Measurements from ENCODE around the gene KATNBL1.
"Not testable (repeated sequence)": the region's sequence is repeated elsewhere in the genome, so short reads cannot be mapped to it uniquely, and the experiment has no call there.

The KATNBL1 gene

DNA sequence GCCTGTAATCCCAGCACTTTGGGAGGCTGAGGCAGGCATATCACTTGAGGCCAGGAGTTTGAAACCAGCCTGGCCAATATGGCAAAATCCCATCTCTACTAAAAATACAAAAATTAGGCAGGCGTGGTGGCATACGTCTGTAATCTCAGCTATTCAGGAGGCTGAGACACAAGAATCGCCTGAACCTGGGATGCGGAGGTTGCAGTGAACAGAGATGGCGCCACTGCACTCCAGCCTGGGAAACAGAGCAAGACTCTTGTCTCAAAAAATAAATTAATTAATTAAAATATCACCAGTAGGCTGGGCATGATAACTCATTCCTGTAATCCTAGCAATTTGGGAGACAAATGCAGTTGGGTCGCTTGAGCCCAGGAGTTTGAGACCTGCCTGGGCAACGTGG, 16.6 kb downstream of the KATNBL1 start:
- DNase-seq = not testable (repeated sequence)

DNA sequence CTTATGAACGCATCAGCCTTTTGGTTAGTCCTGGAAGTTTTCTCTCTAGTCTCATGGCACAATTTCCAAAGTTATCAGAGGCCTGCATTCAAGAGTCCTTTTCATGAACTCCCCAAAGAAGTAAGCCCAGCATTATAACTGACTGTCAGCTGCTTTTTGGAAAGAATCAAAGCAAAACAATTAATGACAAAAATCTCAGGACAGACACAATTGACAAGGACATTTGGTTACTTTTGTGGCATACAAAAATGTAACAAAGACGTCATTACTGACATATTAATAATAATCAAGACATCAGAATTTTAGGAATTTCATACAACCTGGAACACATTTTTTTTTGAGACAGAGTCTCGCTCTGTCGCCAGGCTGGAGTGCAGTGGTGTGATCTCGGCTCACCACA, 21.2 kb downstream of the KATNBL1 start:
- no peak for DNase-seq

DNA sequence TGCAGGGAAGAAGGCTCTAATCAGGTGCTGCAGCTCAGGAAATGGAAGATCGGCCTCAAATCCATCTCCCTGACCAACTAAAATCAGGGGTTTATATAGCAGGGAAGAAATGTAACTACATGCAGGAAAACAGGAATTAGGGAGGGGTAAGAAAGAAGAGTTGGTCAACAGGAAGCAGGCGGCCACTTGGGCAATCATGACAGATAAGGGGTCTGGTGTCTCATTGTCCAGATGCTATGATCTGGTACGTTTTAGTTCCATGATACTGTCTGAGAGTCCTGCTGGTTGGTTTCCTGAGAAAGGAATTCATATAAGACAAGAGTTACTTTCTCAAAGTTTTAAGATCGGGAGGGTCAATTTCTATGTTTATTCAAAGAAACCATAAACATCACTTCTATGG, 24.2 kb downstream of the KATNBL1 start:
- no peak for DNase-seq

DNA sequence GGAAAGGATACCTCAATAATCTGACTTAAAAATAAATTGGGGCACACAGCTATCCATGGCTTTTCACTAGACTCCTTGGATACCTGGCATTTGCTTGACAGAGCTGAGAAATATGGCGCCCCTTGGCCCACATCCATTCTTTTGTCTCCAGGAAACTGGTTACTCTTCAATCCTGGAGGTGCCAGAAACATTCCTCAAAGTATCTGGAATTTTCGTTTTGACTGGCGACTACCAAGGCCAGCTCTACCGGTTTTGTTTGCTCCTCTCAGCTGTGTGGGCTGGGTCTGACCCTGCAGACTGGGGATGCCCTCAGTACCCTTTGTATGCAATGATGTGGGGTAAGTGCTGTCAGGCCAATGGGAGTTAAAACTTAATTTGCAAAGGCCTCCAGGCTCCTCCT, 27.0 kb downstream of the KATNBL1 start:
- DNase-seq = no peak

DNA sequence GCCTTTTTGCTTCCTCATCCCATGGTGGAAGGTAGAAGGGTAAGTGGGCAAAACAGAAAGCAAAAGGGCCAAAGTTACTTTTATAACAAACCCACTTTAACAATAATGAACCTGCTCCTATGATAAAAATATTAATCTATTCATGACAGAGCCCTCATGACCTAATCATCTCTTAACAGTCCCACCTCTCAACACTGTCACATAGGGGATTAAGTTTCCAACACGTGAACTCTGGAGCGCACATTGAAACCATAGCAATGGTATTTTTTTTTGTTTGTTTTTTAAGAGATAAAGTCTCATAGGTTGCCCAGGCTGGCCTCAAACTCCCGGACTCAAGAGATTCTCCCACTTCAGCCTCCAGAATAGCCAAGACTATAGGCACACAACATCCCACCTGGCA, 30.7 kb downstream of the KATNBL1 start:
- no peak for DNase-seq

DNA sequence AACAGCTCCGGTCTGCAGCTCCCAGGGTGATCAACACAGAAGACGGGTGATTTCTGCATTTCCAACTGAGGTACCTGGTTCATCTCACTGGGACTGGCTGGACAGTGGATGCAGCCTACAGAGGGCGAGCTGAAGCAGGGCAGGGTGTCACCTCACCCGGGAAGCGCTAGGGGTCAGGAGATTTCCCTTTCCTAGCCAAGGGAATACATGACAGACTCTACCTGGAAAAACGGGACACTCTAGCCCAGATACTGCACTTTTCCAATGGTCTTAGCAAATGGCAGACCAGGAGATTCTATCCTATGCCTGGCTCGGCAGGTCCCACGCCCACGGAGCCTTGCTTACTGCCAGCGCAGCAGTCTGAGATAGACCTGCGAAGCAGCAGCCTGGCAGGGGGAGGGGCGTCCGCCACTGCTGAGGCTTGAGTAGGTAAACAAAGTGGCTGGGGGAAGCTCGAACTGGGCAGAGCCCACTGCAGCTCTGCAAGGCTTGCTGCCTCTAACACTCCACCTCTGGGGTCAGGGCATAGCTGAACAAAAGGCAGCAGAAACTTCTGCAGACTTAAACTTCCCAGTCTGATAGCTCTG, 43.8 kb downstream of the KATNBL1 start:
- DNase-seq = not testable (repeated sequence)

DNA sequence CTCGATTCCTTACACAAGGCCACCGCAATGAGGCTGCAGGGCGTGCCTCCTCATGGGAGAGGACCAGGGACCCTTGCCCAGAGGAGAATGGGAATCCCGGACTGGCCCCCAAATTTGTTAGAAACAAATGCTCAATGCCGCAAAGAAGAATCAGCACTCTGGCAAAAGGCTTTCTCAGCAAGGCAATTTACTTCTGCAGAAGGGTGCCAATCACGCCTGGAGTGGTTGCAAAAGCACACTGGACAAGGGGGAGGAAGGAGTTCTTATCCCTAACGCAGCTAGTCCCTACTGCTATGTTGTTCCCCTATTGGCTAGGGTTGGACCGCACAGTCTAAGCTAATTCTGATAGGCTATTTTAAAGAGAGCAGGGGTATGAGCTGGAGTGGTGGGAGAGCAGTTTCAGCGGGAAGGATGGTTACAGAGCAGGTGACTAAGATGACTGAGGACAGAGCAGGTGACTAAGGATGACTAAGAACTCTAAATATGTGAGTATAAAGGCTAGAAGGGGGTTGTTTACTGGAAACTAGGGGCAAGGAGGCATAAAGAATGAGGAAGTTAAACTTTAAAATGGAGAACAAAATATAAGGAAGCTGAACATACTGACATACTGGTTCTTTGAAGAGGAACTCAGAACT, 48.5 kb downstream of the KATNBL1 start:
- DNase-seq = no peak

DNA sequence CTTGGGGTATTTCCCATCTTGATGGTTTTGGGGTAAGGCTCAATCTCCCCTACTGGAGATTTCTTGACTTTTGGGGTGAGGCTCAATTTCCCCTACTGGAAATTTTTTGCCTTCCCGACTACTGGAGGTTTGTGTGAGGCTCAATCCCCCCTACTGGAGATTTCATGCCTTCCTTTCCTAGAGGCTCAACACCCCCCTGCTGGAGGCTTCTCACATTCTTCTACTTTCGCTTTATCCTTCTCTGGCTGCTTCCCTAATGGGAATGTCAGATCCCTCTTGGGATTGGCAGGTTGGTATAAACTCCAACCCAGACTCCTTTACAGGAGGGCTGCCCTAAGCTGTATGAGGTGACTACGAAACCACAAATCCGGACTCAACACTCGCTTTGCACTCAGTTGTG, 49.2 kb downstream of the KATNBL1 start:
- no peak for DNase-seq

DNA sequence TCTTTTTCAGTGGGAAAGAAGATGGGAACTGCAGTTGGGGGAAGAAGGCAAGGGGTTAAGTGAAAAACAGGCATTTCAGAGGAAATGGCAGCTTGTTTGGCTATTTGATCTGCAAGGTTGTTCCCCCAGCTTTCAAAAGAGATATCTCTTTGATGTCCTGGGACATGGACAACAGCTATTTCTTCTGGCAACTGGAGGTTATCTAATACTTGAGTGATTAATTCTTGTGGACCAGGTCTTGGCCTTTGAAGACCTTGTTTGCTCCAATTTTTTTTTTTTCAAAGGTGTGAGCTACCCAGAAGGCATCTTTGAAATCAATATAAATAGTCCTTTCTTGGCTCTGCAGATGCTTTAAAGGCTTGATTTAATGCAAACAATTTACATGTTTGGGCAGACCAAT, 51.5 kb downstream of the KATNBL1 start:
- no peak for DNase-seq

DNA sequence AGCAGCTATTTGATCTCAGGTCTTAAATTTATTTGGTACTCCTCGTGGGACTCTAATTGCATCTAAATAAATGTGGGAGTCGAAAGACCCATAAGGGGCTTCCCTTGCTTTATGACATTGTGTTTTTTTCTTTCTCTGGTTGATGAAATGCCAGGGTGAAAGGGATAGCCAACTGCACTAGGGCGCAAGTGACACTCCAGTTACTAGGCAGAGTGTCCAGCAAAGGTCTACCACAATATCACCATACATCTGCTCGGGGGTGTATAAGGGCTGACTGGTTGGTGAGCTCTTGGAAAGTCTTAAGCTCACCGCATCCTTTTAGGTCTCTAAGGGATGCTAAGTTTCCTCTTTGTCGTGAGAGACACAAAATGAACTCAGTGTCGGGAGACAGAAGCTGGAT, 54.0 kb downstream of the KATNBL1 start:
- no peak for DNase-seq

DNA sequence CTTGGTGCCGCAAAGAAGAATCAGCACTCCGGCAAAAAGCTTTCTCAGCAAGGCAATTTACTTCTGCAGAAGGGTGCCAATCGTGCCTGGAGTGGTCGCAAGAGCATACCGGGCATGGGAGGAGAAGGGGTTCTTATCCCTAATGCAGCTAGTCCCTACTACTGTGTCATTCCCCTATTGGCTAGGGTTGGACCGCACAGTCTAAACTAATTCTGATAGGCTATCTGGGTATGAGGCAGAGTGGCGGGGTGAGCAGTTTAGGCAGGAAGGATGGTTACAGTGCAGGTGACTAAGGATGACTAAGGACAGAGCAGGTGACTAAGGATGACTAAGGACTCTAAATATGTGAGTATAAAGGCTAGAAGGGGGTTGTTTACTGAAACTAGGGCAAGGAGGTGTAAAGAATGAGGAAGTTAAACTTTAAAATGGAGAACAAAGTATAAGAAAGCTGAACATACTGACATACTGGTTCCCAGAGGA, 55.1 kb downstream of the KATNBL1 start:
- peak; percentile 4 to 17 for DNase-seq

DNA sequence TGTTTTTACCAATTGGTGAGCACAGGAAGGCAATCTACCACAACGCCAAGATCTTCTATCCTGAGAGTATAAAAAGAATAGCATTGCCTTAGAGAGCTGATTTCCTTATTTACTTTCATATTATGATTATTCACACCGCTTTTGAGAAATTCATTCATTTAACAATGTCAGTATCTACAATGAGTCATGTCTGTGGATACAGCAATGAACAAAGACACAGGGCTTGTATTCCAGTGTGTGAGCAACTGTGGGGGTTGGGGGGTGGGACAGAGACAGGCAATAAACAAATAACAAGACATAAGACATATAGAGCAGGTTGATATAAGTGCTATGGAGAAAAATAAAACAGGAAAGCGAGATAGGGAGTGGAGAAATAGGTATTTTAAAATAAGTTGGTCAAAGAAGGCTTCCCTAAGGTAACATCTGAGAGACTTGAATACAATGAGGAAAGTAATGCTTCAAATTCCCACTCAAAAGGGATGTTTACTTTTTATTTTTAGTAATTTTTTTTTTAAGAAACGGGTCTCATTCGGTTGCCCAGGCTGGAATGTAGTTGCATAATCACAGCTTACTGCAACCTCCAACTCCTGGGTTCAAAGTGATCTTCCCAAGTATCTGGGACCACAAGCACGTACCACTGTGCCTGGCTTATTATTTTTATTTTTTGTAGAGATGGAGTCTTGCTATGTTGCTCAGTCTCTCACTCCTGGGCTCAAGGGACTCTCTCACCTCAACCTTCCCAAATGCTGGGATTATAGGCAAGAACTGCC, 62.3 kb downstream of the KATNBL1 start:
- no peak for DNase-seq

DNA sequence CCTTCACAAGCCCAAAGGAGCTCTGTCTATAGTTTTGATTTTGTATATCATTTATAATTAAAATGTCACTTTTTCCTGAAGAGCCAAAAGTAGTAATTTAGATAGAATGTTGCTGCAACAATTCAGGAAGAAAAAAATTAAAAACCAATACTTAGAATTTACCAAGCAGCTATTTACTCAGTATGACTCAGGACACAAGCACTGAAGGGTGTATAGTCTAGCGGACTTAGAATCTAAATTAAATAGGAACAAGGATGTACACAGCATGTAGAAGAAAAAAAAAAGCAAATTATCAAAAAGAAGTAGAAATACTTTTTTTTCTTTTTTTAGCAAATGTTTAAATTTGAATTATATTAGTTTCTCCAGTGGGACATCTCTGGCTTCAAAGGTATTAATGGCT, 76.4 kb downstream of the KATNBL1 start:
- DNase-seq = no peak

DNA sequence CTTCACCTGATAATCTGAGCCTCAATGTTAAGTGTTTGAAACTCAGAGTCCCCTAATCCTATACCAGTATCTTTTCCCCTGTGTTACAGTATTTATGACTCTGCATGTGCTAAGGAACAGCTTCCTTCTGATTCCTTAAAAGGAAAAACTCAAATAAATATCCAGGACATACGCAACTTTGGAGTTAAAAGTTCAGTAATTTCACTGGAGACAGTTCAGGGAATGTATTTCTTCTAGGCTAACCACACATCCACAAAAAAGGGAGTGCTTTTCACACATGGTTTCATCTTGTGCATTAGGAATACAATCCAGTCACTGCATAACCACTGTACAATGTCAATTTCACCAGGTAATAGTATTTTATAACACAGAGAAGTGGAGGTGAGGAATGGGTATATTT, 77.0 kb downstream of the KATNBL1 start:
- DNase-seq = no peak

DNA sequence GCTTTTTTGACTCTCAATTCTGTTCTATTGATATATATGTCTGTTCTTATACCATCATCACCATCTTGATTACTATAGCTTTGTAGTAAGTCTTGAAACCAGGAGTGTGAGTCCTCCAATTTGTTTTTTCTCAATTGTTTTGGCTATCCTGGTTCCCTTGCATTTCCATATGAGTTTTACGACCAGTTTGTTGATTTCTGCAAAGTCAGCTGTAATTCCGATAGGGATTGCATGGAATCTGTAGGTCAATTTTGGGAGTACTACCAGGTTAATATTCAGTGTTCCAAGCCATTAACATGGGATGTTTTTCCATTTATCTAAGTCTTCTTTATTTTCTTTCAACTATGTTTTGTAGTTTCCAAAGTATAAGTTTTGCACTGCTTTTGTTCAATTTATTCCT, 81.0 kb downstream of the KATNBL1 start:
- no peak for DNase-seq

DNA sequence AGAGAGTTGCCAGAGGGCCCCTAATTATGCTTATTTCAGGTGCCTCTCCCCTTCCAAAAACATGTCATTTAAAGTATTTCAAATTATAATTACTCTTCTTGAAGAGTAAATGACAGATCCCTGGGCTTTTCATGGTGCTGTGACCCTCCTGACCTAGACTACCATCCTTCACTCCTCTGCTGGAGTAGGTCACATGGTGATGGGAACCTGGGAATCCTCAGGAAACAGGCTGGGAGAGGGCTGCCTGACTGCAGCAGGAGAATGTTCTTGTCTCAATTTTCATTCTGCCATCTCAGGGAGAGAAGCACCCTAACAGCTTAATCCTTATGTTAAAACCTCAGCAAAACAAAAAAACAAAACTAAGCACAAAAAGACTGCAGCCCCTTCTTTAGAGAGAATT, 83.4 kb downstream of the KATNBL1 start:
- no peak for DNase-seq

DNA sequence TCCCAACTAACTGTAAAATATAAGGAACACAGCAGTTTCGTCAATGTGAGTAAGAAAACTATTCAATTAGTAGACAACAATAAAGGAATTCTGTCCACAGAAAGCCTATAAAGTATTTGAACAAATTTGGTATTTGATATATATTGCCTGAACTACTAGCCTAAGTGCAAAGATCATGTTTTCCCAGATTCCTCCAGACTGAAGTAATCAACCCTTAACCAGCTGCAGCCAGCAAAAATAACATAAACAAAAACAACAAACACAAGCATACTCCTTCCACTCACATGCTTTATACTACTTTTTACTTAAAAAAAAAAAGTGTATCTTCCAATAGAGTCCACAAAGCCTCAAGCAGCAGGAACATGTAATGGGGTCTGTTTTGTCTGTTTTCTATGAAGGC, 84.0 kb downstream of the KATNBL1 start:
- no peak for DNase-seq

DNA sequence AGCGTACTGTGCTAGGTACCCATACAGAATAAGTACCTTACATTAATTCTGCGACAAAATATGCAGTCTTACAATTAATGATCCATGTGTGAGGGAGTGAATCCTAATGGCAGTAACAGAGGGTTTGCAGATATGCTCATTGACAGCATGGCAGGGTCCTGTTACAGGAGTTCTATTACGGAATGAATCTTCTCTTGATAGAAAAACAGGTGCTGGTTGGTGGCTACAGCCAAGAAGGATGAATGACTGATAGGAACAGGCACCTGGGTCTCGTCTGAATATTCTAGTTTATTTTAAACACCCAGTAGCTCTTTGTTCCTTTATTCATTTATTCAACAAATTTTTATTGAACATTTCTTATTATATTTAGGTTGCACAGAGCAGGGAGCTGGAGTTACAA, 85.2 kb downstream of the KATNBL1 start:
- no peak for DNase-seq

DNA sequence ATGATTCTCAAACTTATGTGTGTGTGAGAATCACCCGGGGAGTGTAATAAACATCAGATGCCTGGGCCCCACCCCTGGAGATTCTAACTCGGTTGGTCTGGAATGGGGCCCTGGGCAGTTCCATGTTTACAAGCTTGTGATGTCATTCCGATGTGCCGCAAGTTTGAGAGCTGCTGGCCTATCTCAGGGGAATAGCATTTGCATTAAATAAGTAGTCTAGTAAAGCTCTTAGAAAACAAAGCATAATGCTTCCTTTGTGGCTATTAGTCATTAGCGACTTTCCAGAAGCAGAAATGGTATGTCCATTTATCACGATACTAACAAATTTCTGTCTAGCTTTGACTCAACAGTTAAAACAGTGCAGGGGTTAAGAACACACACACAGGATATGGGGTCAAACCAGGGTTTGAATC, 87.1 kb downstream of the KATNBL1 start:
- DNase-seq = no peak

DNA sequence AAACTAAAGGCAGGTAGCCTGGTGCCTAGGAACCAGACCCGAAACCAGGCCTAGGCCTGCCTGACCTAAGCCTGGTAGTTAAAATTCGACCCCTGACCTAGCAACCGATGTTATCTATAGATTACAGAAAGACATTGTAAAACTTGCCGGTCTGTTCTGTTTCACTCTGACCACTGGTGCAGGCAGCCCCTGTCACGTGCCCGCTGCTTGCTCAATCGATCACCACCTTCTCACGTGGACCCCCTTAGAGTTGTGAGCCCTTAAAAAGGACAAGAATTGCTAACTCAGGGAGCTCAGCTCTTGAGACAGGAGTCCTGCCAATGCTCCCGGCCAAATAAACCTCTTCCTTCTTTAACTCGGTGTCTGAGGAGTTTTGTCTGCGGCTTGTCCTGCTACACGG, 88.1 kb downstream of the KATNBL1 start:
- not testable (repeated sequence) for DNase-seq

DNA sequence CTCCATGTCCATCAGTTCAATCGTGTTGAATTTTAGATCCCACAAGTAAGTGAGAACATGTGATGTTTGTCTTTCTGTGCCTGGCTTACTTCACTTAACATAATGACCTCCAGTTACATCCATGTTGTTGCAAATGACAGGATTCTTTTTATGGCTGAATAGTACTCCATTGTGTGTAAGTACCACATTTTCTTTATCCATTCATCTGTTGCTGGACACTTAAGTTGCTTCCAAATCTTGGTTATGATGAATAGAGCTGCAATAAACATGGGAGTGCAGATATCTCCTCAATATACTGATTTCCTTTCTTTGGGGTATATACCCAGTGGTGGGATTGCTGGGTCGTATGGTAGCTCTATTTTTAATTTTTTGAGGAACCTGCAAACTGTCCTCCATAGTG, 89.5 kb downstream of the KATNBL1 start:
- DNase-seq = not testable (repeated sequence)

DNA sequence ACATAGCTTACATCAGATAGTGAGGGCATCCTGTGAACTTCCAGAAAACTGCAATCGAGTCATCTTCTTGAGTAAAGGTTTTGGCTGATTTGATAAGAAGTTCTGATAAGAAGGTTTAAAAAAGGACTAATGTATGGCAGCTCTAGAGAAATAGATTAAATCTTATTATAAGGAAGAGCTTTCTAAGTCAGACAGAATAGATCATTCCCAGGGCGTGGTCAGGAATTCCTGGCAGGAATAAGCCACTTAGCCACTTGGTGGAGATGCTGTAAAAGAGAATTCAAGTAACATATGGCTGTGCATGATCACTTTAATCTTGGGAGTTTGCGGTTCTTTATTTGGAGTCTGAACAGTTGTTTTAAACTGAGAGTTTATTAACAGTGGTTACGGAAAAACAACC, 90.6 kb downstream of the KATNBL1 start:
- DNase-seq = no peak

DNA sequence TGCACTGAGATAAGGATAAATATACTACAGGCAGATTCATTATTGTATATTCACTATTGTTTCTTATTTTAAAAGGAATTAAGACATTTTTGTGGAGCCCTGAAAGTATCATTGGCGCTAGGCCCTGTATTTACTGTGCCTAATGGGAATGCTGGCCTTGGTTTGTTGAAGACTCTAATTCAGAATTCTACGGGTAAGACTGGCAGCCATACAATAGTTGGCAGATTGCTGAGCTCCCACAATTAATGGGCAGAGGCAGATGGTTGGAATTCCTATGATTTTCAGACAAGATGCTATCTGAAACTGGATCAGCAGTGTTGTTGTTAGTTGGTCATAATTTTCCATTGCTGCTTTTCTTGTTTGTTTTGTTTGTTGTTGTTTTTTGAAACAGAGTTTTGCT, 93.3 kb downstream of the KATNBL1 start:
- DNase-seq = no peak

DNA sequence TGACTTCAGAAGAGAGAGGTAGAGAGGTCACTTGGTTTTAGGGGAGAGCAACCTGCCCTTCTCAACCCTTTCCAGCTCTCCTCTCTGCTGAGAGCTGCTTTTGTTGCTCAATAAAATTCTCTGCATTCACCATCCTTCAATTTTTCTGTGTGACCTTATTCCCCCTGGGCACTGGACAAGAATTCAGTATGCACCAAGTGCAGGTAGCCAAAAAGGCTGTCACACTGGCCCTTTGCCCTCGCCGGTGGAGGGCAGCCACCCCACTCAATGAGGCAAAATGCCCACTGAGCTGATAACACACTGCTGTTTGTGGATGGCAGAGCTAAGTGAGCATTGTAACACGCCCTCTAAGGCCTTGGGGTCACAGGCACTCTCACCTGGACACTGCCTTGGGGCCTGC, 95.2 kb downstream of the KATNBL1 start:
- no peak for DNase-seq

All from stimulated activated CD4-positive, alpha-beta T cell treated with anti-CD3 and anti-CD28 coated beads, Interleukin-2, amount 100 ng/mL, for 24 hours (primary cell).